ENCODE measurements around the gene ACP2. TPM values are rescaled to one million over a fixed set of nuclear protein-coding genes. Genes with fewer than 3 reads are reported as not detected.
A peak's percentile ranks its signal among the peaks of the same experiment; 100 is the strongest.

Gene ACP2
- total and polyA plus RNA-seq, 10 of the 15 experiments (the other 5 are each of a cell fraction or from before 2014, with no cell fraction given), result 0.98 to 11.7 (median 7.4) TPM

DNA sequence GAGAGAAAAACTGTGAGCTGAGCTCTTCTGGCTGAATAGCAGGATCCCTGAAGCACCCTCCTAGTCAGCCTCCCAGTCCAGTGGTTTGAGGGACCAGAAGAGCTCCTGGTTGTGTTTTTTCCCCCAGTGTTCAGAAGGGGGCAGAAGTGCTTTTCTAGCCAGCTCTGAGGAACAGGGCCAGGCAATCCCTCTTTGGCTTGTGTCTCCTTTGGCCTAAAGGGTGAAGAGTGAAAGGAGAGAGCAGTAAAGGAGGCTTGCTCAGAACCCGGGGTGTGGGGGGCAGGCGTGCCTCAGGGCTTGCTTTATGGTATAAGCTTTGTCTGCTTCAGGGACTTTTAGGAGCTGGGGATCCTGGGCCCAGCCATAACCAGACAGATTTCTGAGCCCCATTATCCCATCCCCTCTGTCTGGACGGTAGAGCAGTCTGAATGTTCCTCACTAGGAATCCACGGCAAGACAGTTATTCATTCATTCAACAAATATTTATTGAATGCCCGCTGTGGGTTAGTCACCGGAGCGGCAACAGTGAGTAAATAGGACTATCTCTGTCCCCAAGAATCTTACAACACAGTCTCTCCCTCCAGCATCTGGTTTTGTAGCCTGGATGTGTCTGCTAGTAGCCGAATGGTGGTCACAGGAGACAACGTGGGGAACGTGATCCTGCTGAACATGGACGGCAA lies 14.5 kb downstream of the ACP2 start:
- Histone ChIP-seq H3K4me3 (no peak overlapping the region), H4K20me1 (ENCODE audit: control insufficient read depth, insufficient read depth) (no peaks in the 10 kb centered on the region), H3K9me3 (replicated peaks; ENCODE audit: control insufficient read depth, insufficient read depth, low read length) (no peaks in the 10 kb centered on the region), H3K36me3 (ENCODE audit: control insufficient read depth in 2 of 2, insufficient read depth in 2 of 2, low read length in 1 of 2) (peaks cover 15 to 22% of the 10 kb centered on the region in 2 experiments), H3K27me3 (replicated peaks in 1 of 2; ENCODE audit: control insufficient read depth in 2 of 2, insufficient read depth in 2 of 2, low read length in 1 of 2) (no peaks in the 10 kb centered on the region), H3K27ac (ENCODE audit: control insufficient read depth, insufficient read depth) (no peak overlapping the region), H3K79me2 (ENCODE audit: control insufficient read depth, insufficient read depth, low read length) (no peaks in the 10 kb centered on the region), H3K4me1 (ENCODE audit: control insufficient read depth, insufficient read depth, low read length) (no peaks in the 10 kb centered on the region), H2AFZ (ENCODE audit: control insufficient read depth, low read depth, low read length) (no peak overlapping the region), H3K9ac (ENCODE audit: control insufficient read depth, insufficient read depth, low read length) (no peak overlapping the region), H3K4me2 (ENCODE audit: control insufficient read depth, insufficient read depth) (no peak overlapping the region)
- DNase-seq (ENCODE audit: low read depth, low spot score) (no peak), FAIRE-seq (no peak), ATAC-seq (peak; percentile 45)
- ChIA-PET SMC1A (ENCODE audit: uncharacterized antibody, unreplicated experiment) (interaction anchor here (0.7 to 1.6 kb wide), 4 partner anchors 25 to 178 kb away, joined by 3 to 5 read pairs (median 4); no protein-coding TSS in a partner anchor), RAD21 (ENCODE audit: unreplicated experiment) (interaction anchor here (0.6 to 1.4 kb wide), 4 partner anchors 19 to 178 kb away, joined by 3 to 4 read pairs (median 3); partner anchors contain the start of gene DDB2), CTCF (interaction anchor here (0.6 to 5.8 kb wide), 9 partner anchors 14 to 1044 kb away, joined by 3 to 22 read pairs (median 6); partner anchors contain the start of genes ACP2 and DDB2), POLR2A (interaction anchor here (0.6 to 1.7 kb wide), 4 partner anchors 18 to 818 kb away, joined by 4 to 5 read pairs (median 4); no protein-coding TSS in a partner anchor)
- intact Hi-C loops (cut with micrococcal nuclease; ENCODE audit: unreplicated experiment) (no loop called here), in situ Hi-C loops (cut with MboI) (no loop called here)
- WGBS (ENCODE audit: insufficient coverage, insufficient replicate concordance, low lambda C conversion rate, missing lambda C conversion rate), result 91% methylated on average over 11 of the region's 11 CpGs
- no TSS peak for BruUV-seq (replicated peaks)
- peak; percentile 36 for TF ChIP-seq RAD21 (IDR thresholded peaks at IDR 0.05; ENCODE audit: insufficient read depth, low read depth, low read length)
- TF ChIP-seq NFXL1 (IDR thresholded peaks at IDR 0.05; ENCODE audit: borderline replicate concordance), result no peak
- TF ChIP-seq, protein P1, sequence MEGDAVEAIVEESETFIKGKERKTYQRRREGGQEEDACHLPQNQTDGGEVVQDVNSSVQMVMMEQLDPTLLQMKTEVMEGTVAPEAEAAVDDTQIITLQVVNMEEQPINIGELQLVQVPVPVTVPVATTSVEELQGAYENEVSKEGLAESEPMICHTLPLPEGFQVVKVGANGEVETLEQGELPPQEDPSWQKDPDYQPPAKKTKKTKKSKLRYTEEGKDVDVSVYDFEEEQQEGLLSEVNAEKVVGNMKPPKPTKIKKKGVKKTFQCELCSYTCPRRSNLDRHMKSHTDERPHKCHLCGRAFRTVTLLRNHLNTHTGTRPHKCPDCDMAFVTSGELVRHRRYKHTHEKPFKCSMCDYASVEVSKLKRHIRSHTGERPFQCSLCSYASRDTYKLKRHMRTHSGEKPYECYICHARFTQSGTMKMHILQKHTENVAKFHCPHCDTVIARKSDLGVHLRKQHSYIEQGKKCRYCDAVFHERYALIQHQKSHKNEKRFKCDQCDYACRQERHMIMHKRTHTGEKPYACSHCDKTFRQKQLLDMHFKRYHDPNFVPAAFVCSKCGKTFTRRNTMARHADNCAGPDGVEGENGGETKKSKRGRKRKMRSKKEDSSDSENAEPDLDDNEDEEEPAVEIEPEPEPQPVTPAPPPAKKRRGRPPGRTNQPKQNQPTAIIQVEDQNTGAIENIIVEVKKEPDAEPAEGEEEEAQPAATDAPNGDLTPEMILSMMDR (IDR thresholded peaks at IDR 0.05 in 2 of 3, conservative IDR thresholded peaks at IDR 0.05 in 1 of 3; ENCODE audit: control insufficient read depth in 2 of 3, extremely low read depth in 1 of 3, insufficient read depth in 1 of 3, low read depth in 3 of 3, low read length in 3 of 3), result peak in 2 of 3 experiments; percentile 4 to 9; a peak in 1 of 6 replicates
- 0 out of 2 replicates have a peak, but pooled peaks have one; percentile 2 for TF ChIP-seq POLR2A (IDR thresholded peaks at IDR 0.05; ENCODE audit: low read depth, low read length)

All from GM12878 (cell line).